GM19351 (cell line): Measurements from ENCODE around the gene FLNA.
"Not testable (repeated sequence)": the region's sequence is repeated elsewhere in the genome, so short reads cannot be mapped to it uniquely, and the experiment has no call there.

ENCODE experiments used
- ATAC-seq: cut with Tn5 transposase; IDR thresholded peaks from one replicate; pipeline ENCODE4 v1.9.1; 2021; ENCODE audit warnings: mild to moderate bottlenecking, moderate library complexity; ENCODE audit not compliant: unreplicated experiment

Gene FLNA

GRCh38 chrX:154309041-154309775, 65.2 kb downstream of the FLNA start:
- ATAC-seq: no peak

GRCh38 chrX:154308108-154308946, 66.1 kb downstream of the FLNA start:
- peak; percentile 56 for ATAC-seq

- no peak for ATAC-seq
Observed at GRCh38 chrX:154307202-154307601, 67.2 kb downstream of the FLNA start.

- no peak for ATAC-seq
Observed at GRCh38 chrX:154305541-154306205, 68.8 kb downstream of the FLNA start.

GRCh38 chrX:154304846-154305245, 69.6 kb downstream of the FLNA start:
- ATAC-seq: no peak

GRCh38 chrX:154303476-154303875, 71.0 kb downstream of the FLNA start:
- no peak for ATAC-seq

- not testable (repeated sequence) for ATAC-seq
Observed at GRCh38 chrX:154302998-154303397, 71.4 kb downstream of the FLNA start.

- ATAC-seq: no peak
Observed at GRCh38 chrX:154300816-154301215, 73.6 kb downstream of the FLNA start.
